Astrocyte (in vitro differentiated cells and primary cell): ENCODE measurements around the gene TTLL8. TPM values are rescaled to one million over a fixed set of nuclear protein-coding genes. Genes with fewer than 3 reads are reported as not detected.

Experiments
- DNase-seq: peaks from one replicate; pipeline ENCODE4 v3.0.0-alpha.2; 2010; ENCODE audit warnings: low read depth
- FAIRE-seq: peaks from 2 replicates; lab custom pipeline; 2011; peaks lifted over from hg19 to GRCh38; lab: Jason Lieb, UNC
- H2AFZ ChIP-seq: 2 replicates; pipeline ENCODE4 v1.6.0; 2012; ENCODE audit warnings: low read depth, low read length, inconsistent platforms
- H3K27ac ChIP-seq: 2 replicates; pipeline ENCODE4 v1.5.1; 2011; ENCODE audit warnings: low read depth, low read length, inconsistent platforms
- H3K27me3 ChIP-seq: 2 replicates; pipeline ENCODE4 v1.6.0; 2011; ENCODE audit warnings: low read length, inconsistent platforms; ENCODE audit not compliant: insufficient read depth
- H3K36me3 ChIP-seq: 2 replicates; pipeline ENCODE4 v1.5.1; 2011; ENCODE audit warnings: low read length, inconsistent platforms; ENCODE audit not compliant: insufficient read depth
- H3K4me1 ChIP-seq: 2 replicates; pipeline ENCODE4 v1.5.1; 2011; ENCODE audit warnings: low read length, inconsistent platforms; ENCODE audit not compliant: insufficient read depth
- H3K4me2 ChIP-seq: 2 replicates; pipeline ENCODE4 v1.6.0; 2012; ENCODE audit warnings: low read length, inconsistent platforms
- H3K4me3 ChIP-seq: 2 replicates; pipeline ENCODE4 v1.5.1; 2011; ENCODE audit warnings: low read depth, mild to moderate bottlenecking, low read length, inconsistent platforms; ENCODE audit not compliant: insufficient read depth
- H3K79me2 ChIP-seq: 2 replicates; pipeline ENCODE4 v1.6.0; 2012; ENCODE audit warnings: mild to moderate bottlenecking, low read length, inconsistent platforms; ENCODE audit not compliant: insufficient read depth
- H3K9ac ChIP-seq: 2 replicates; pipeline ENCODE4 v1.6.0; 2012; ENCODE audit warnings: mild to moderate bottlenecking, low read length, inconsistent platforms
- H3K9me3 ChIP-seq: 2 replicates; pipeline ENCODE4 v1.5.1; 2012; ENCODE audit warnings: low read depth, mild to moderate bottlenecking, low read length, inconsistent platforms; ENCODE audit not compliant: insufficient read depth
- H4K20me1 ChIP-seq: 2 replicates; pipeline ENCODE4 v1.6.0; 2012; ENCODE audit warnings: low read length, inconsistent platforms; ENCODE audit not compliant: insufficient read depth
- H3K27ac Mint-ChIP-seq: one replicate; pipeline ENCODE4 v1.8.0; 2021; ENCODE audit warnings: mild to moderate bottlenecking, mixed read lengths; ENCODE audit not compliant: unreplicated experiment
- H3K27me3 Mint-ChIP-seq: one replicate; pipeline ENCODE4 v1.8.0; 2021; ENCODE audit warnings: low read depth, mixed read lengths; ENCODE audit not compliant: unreplicated experiment
- H3K36me3 Mint-ChIP-seq: one replicate; pipeline ENCODE4 v1.8.0; 2021; ENCODE audit warnings: low read depth, mixed read lengths; ENCODE audit not compliant: unreplicated experiment
- H3K4me1 Mint-ChIP-seq: one replicate; pipeline ENCODE4 v1.8.0; 2021; ENCODE audit warnings: low read depth, mixed read lengths; ENCODE audit not compliant: unreplicated experiment
- H3K4me3 Mint-ChIP-seq: one replicate; pipeline ENCODE4 v1.8.0; 2021; ENCODE audit warnings: mild to moderate bottlenecking, moderate library complexity, mixed read lengths; ENCODE audit not compliant: unreplicated experiment
- H3K9me3 Mint-ChIP-seq: one replicate; pipeline ENCODE4 v1.8.0; 2021; ENCODE audit warnings: mild to moderate bottlenecking, mixed read lengths; ENCODE audit not compliant: unreplicated experiment
- CTCF ChIP-seq: IDR thresholded peaks from 2 replicates; pipeline ENCODE4 v1.5.1; 2011; ENCODE audit warnings: low read depth, mild to moderate bottlenecking, inconsistent platforms, low read length, moderate library complexity; ENCODE audit not compliant: insufficient read depth
- EZH2 ChIP-seq: IDR thresholded peaks from 2 replicates; pipeline ENCODE4 v1.6.1; 2012; ENCODE audit warnings: mild to moderate bottlenecking, low read length, inconsistent platforms; ENCODE audit not compliant: insufficient read depth
- total RNA-seq: library from RNA; stranded (reverse); gene quantifications from 2 replicates; pipeline ENCODE4 v1.2.1, GENCODE V29; 2021

Gene TTLL8
- total RNA-seq, 1 donor from 2014 or later, result not detected

DNA sequence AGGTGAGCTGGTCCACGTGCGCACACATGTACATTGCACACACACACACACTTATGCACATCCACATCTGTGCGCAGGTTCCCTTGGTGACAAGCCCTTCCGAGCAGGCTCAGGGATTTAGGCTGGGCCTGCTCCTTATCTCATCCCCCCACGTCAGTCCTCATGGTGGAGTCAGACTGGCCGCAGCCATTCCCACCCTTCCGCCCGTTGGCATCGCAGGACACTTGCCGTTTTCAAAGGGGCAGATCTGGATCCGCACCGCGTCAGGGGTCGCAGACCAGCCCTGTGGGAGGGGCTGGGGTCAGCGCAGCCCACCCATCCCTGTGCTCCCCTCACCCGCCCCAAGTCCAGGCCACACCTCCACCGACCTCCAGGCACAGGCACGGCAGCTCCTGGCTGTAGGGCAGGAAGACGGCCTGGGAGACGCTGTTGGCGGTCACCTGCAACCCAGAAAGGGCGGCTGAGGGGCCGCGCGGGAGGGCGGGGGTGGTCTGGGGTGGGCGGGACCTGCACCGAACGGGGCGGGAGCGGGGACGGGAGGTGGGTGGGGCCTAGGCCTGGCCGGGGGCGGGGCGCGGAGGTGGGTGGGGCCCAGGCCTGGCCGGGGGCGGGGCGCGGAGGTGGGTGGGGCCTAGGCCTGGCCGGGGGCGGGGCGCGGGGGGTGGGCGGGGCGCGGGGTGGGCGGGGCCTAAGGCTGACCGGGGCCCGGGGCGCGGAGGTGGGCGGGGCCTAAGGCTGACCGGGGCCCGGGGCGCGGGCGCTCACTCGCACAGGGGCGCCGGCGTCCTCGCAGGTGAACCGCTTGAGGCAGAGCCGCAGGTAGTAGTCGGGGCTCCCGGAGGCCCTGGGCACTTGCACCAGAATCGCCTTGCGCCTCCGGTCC lies 58.8 kb downstream of the TTLL8 start:
- peak overlapping the region; percentile 45 for H3K4me3 Mint-ChIP-seq
- H3K27me3 ChIP-seq, result peaks cover 10% of the 10 kb centered on the region
- peaks cover 32% of the 10 kb centered on the region for H3K27me3 Mint-ChIP-seq
- peak overlapping the region; percentile 56 for H2AFZ ChIP-seq
- no peaks in the 10 kb centered on the region for H4K20me1 ChIP-seq
- H3K27ac Mint-ChIP-seq, result no peak overlapping the region
- H3K9ac ChIP-seq, result no peak overlapping the region
- H3K4me3 ChIP-seq, result no peak overlapping the region
- peaks cover 2% of the 10 kb centered on the region for H3K36me3 Mint-ChIP-seq
- peaks cover 4% of the 10 kb centered on the region for H3K4me1 Mint-ChIP-seq
- H3K36me3 ChIP-seq, result no peaks in the 10 kb centered on the region
- FAIRE-seq, result no peak
- H3K4me1 ChIP-seq, result no peaks in the 10 kb centered on the region
- no peaks in the 10 kb centered on the region for H3K9me3 ChIP-seq
- H3K79me2 ChIP-seq, result no peaks in the 10 kb centered on the region
- peak overlapping the region; percentile 52 for H3K4me2 ChIP-seq
- peaks cover 2% of the 10 kb centered on the region for H3K9me3 Mint-ChIP-seq
- no peak for DNase-seq
- no peak for TF ChIP-seq EZH2
- no peak for TF ChIP-seq CTCF
- no peak overlapping the region for H3K27ac ChIP-seq

DNA sequence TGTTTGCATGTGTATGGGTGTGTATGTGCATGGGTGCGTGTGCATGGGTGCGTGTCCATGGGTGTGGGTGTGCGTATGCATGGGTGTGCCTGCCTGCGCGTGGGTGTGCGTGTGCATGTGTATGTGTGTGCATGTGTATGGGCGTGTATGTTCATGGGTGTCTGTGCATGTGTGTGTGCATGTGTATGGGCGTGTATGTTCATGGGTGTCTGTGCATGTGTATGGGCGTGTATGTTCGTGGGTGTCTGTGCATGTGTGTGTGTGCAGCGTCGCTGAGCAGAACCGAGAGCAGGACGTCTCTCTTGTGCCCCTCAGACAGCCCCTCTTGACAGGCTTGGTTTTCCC lies 59.4 kb downstream of the TTLL8 start:
- Histone ChIP-seq H2AFZ (no peak overlapping the region), H3K27ac (no peak overlapping the region), H3K9ac (no peak overlapping the region), H3K4me1 (no peaks in the 10 kb centered on the region), H3K27me3 (peaks cover 10% of the 10 kb centered on the region), H3K36me3 (no peaks in the 10 kb centered on the region), H3K9me3 (no peaks in the 10 kb centered on the region), H3K79me2 (no peaks in the 10 kb centered on the region), H3K4me2 (no peak overlapping the region), H3K4me3 (no peak overlapping the region), H4K20me1 (no peaks in the 10 kb centered on the region)
- Mint-ChIP-seq H3K4me1 (peaks cover 4% of the 10 kb centered on the region), H3K4me3 (no peak overlapping the region), H3K27ac (no peak overlapping the region), H3K27me3 (peaks cover 34% of the 10 kb centered on the region), H3K36me3 (peaks cover 2% of the 10 kb centered on the region), H3K9me3 (peaks cover under 1% of the 10 kb centered on the region)
- no peak for DNase-seq
- no peak for TF ChIP-seq EZH2
- TF ChIP-seq CTCF, result no peak
- FAIRE-seq, result no peak
